ENCODE results near the gene KCTD17. TPM values are rescaled to one million over a fixed set of nuclear protein-coding genes. Genes with fewer than 3 reads are reported as not detected.

KCTD17 gene
- total RNA-seq, 1 experiment from 2014 or later = 32.7 TPM

DNA sequence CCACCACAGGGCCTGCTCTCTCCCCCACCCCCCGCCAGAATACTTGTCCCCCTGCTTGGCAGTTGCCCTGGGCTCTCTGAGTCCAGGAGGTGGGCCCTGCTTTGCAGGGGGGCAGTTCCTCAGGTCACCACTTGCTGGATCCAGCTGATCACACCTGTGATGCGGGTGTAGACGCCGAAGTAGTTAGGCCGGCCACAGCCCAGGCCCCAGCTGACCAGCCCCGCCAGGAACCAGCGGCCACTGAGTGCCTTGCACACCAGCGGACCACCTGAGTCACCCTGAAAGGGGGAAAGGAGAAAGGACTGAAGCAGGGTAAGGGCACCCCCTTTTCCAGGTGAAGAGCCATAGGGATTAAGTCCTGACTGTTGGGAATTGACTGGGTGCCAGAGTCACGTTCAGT is 14.4 kb downstream of the KCTD17 start:
- no peak for ATAC-seq
- Histone ChIP-seq H3K27ac (ENCODE audit: low read length) (no peak overlapping the region), H3K27me3 (ENCODE audit: control insufficient read depth, insufficient read depth, low read length) (no peaks in the 10 kb centered on the region), H3K9me3 (ENCODE audit: control insufficient read depth, insufficient read depth, low read depth, low read length) (no peaks in the 10 kb centered on the region), H3K4me3 (ENCODE audit: low read depth in 2 of 2, low read length in 2 of 2) (no peak overlapping the region), H3K36me3 (ENCODE audit: control insufficient read depth, insufficient read depth, low read length) (no peaks in the 10 kb centered on the region), H3K4me1 (ENCODE audit: control insufficient read depth, insufficient read depth, low read length) (no peaks in the 10 kb centered on the region)
- intact Hi-C loops (cut with micrococcal nuclease; ENCODE audit: unreplicated experiment) = no loop called here
- in situ Hi-C loops (cut with HindIII; ENCODE audit: low pct_unique_long_range_greater_than_20kb, low sequenced_read_pairs) = no loop called here
- no peak for TF ChIP-seq SIN3A (IDR thresholded peaks at IDR 0.05; ENCODE audit: borderline replicate concordance, insufficient read depth, low read depth, low read length)
- TF ChIP-seq, protein P1, sequence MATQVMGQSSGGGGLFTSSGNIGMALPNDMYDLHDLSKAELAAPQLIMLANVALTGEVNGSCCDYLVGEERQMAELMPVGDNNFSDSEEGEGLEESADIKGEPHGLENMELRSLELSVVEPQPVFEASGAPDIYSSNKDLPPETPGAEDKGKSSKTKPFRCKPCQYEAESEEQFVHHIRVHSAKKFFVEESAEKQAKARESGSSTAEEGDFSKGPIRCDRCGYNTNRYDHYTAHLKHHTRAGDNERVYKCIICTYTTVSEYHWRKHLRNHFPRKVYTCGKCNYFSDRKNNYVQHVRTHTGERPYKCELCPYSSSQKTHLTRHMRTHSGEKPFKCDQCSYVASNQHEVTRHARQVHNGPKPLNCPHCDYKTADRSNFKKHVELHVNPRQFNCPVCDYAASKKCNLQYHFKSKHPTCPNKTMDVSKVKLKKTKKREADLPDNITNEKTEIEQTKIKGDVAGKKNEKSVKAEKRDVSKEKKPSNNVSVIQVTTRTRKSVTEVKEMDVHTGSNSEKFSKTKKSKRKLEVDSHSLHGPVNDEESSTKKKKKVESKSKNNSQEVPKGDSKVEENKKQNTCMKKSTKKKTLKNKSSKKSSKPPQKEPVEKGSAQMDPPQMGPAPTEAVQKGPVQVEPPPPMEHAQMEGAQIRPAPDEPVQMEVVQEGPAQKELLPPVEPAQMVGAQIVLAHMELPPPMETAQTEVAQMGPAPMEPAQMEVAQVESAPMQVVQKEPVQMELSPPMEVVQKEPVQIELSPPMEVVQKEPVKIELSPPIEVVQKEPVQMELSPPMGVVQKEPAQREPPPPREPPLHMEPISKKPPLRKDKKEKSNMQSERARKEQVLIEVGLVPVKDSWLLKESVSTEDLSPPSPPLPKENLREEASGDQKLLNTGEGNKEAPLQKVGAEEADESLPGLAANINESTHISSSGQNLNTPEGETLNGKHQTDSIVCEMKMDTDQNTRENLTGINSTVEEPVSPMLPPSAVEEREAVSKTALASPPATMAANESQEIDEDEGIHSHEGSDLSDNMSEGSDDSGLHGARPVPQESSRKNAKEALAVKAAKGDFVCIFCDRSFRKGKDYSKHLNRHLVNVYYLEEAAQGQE (IDR thresholded peaks at IDR 0.05; ENCODE audit: insufficient read depth in 1 of 2, low read depth in 2 of 2, low read length in 1 of 2) = no peak
- TF ChIP-seq, protein P2, sequence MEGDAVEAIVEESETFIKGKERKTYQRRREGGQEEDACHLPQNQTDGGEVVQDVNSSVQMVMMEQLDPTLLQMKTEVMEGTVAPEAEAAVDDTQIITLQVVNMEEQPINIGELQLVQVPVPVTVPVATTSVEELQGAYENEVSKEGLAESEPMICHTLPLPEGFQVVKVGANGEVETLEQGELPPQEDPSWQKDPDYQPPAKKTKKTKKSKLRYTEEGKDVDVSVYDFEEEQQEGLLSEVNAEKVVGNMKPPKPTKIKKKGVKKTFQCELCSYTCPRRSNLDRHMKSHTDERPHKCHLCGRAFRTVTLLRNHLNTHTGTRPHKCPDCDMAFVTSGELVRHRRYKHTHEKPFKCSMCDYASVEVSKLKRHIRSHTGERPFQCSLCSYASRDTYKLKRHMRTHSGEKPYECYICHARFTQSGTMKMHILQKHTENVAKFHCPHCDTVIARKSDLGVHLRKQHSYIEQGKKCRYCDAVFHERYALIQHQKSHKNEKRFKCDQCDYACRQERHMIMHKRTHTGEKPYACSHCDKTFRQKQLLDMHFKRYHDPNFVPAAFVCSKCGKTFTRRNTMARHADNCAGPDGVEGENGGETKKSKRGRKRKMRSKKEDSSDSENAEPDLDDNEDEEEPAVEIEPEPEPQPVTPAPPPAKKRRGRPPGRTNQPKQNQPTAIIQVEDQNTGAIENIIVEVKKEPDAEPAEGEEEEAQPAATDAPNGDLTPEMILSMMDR (IDR thresholded peaks at IDR 0.05) = no peak
- ChIA-PET POLR2A (no interaction called here), CTCF (no interaction called here)
- BruUV-seq (replicated peaks) = no TSS peak
- DNase-seq (ENCODE audit: low read depth, low spot score) = no peak

DNA sequence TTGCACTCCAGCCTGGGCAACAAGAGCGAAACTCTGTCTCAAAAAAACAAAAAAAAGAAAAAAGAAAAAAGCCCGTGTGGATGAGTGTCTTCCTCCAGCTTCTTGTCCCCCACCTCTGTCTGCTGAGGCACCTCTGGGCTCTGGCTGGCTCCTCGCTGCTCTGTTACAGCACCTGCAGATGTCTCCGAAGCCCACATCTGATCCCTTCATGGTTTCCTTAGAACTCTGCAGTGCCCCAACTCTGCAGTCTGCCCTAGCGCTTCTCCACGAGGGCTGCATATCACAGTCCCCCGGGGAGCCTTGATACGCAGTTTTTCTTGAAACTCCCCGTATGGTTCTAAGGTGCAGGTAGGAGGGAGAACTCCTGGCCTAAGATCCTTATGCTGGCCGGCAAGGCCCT is 15.9 kb downstream of the KCTD17 start:
- POLR2A ChIA-PET = interaction anchor here (0.5 kb wide), 1 partner anchor 110 kb away, joined by 7 read pairs; no protein-coding TSS in a partner anchor
- no peak for TF ChIP-seq TCF7L2 (IDR thresholded peaks at IDR 0.05; ENCODE audit: low read depth, low read length)
- TF ChIP-seq, protein P2 (IDR thresholded peaks at IDR 0.05) = no peak
- no peak for TF ChIP-seq SIN3A (IDR thresholded peaks at IDR 0.05; ENCODE audit: borderline replicate concordance, insufficient read depth, low read depth, low read length)
- TF ChIP-seq, protein P1 (IDR thresholded peaks at IDR 0.05; ENCODE audit: insufficient read depth in 1 of 2, low read depth in 2 of 2, low read length in 1 of 2) = no peak
- TF ChIP-seq POLR2AphosphoS5 (IDR thresholded peaks at IDR 0.05; ENCODE audit: low read depth, low read length) = no peak
- Histone ChIP-seq H3K4me1 (ENCODE audit: control insufficient read depth, insufficient read depth, low read length) (no peaks in the 10 kb centered on the region), H3K4me3 (ENCODE audit: low read depth in 2 of 2, low read length in 2 of 2) (no peak overlapping the region), H3K9me3 (ENCODE audit: control insufficient read depth, insufficient read depth, low read depth, low read length) (no peaks in the 10 kb centered on the region), H3K27ac (ENCODE audit: low read length) (no peak overlapping the region), H3K27me3 (ENCODE audit: control insufficient read depth, insufficient read depth, low read length) (no peaks in the 10 kb centered on the region), H3K36me3 (ENCODE audit: control insufficient read depth, insufficient read depth, low read length) (no peaks in the 10 kb centered on the region)
- CTCF ChIA-PET = no interaction called here
- intact Hi-C loops (cut with micrococcal nuclease; ENCODE audit: unreplicated experiment) = no loop called here
- in situ Hi-C loops (cut with HindIII; ENCODE audit: low pct_unique_long_range_greater_than_20kb, low sequenced_read_pairs) = no loop called here
- DNase-seq (ENCODE audit: low read depth, low spot score) (no peak), ATAC-seq (no peak)
- no TSS peak for BruUV-seq (replicated peaks)

All from Panc1 (cell line).